HG03378 (cell line): ENCODE data around the gene STARD10.

ENCODE experiments used
- ATAC-seq: cut with Tn5 transposase; IDR thresholded peaks from one replicate; pipeline ENCODE4 v1.9.1; 2021; ENCODE audit warnings: mild to moderate bottlenecking, moderate library complexity; ENCODE audit not compliant: unreplicated experiment

STARD10 gene

DNA sequence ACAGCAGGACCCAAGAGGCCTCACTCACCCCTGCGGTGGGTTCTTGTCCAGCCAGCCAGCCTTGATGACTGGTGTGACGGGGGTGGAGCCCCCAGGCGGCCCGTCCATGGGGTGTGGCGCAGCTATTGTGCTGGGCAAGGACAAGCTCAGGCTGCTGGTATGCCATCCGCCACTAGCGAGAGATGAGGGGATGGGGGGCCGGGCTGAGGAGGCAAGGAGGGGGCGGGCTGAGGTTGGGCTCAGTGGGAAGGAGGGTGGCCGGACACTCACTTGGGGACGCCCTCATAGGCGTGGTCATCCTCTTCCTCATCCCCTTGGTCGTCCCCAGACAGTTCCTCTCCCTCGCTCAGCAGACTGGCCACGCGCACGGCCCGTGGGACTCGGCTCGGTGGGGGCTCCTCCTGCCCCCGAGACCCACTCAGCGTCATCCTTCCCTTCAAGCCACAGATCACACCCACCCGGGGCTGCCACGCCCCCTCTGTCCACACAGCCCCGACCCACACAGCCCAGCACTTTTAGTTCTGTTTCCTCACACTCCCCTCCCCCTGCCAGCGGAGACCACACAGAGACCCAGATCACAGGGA is 81.6 kb downstream of the STARD10 start:
- ATAC-seq: no peak

DNA sequence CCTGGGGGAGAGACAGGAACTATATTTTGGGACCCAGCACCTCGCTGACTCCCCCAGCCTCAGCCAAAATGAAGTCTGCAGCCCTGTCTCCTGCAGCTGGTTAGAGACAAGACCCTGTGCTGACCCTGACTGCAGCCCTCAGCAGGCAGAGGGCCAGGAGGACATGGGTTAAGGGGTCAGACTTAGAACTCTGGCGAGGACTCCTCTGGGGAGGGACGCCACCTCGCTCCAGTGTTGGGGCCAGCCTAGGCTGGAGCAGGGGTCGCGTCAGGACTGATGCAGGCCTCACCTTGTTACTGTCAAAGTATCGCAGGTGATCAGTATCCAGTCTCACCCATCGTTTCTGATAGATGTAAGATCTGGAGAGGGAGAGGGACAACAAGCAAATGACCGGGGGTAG is 82.7 kb downstream of the STARD10 start:
- no peak for ATAC-seq

DNA sequence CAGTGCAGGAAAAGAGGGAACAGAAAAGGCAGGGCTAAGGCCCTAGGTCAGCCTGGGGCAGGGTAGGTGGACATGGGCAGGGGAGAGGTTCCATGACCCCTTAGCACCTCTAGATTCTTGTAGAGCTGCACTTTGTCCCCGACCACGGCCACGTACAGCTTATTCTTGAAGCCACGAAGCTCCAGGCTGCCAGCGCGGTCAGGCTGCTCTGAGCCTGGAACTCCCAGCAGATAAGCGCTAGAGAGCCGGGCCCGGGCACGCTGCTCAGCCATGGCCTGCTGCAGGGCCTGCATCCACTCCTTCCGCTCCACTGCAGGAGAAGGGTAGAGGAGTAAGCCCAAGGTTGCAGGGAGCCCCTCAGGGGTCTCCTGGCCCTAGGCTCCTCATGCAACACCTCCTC is 83.6 kb downstream of the STARD10 start:
- ATAC-seq: no peak

DNA sequence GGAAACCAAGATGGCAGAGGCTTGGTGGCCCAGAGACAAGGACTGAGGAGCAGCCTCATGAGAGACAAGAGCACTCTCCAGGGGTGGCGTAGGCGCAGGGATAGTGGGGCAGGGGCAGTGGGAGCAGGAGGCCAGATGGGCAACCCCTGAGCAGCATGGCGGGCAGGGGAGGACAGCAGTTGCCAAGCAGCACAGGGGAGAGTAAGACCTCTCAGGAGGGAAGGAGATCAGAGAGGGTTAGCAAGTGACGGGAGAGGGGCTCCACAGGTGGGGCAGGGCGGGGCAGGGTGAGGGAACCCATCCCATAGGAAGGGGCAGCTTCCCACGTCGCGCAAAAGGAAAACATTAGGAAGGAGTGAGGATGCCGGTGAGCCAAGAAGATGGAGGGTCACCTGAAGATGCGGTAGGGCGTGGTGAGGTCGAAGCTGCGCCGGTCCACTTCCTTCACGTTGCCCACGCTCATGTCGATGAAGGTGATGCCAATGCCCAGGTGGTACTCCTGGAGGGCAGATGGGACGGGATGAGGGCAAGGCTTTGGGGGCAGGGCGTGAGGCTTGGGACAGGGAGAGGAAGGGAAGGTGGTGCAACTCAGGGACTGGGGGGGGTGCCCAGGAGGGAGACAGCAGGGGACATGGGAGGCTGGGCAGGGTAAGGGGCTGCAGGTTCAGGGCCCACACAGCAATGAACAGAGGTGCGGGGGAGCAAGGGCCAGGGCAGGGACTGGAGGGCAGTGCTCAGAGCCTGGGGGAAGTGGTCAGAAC is 84.2 kb downstream of the STARD10 start:
- no peak for ATAC-seq

DNA sequence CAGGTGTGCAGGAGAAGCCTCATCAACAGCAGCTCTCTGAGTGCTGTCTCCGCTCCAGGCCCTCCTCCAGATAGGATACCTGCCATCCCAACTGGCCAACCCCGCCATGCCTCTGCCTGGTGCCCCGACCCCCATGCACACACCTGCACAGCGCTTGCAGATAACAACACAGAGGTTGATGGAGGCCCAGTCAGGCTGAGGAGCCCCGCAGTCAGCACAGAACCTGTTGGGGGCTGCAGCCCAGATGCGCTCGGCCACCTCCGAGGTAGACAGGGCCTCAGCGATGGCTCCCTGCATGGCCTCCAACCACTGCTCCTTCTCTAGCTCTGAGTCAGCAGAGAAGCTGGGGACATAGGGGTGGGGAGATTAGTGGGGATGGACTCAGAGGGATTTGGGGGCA is 86.8 kb downstream of the STARD10 start:
- no peak for ATAC-seq

DNA sequence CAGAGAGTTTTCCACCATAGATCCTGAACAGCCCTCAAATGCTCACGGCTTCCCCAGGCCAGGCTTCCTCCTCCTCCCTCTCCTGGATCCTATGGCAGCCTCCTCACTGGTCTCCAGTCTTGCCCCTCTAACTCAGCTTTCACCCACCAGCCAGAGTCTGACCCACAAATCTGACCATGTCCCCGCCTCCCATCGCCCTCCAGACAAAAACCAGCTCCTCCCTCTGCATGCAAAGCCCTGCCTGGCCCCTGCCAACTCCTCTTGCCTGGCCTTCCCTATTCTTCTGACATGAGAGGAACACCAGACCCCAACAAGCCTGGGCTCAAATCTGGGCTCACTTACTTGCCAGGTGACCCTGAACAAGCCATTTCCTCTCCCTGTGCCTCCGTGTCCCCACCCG is 87.3 kb downstream of the STARD10 start:
- ATAC-seq: no peak

- ATAC-seq: no peak
Measured at GRCh38 chr11:72705442-72706365, 88.1 kb downstream of the STARD10 start.

GRCh38 chr11:72704783-72705265 is 89.0 kb downstream of the STARD10 start:
- no peak for ATAC-seq
